Thyroid gland (tissue), 4 donors: Measurements from ENCODE around the gene PTPRT.

Experiments used
- CTCF ChIP-seq, 6 experiments: fragments of 200-600 bp in 3 of 6; fragments of 450-650 bp in 3 of 6; sonication (generic) in 3 of 6; IDR thresholded peaks; one replicate each; pipeline ENCODE4 v1.5.1; 2016 to 2019; ENCODE audit warnings: antibody characterized with exemption in 6 of 6, mild to moderate bottlenecking in 2 of 6, inconsistent platforms in 1 of 6, moderate library complexity in 1 of 6
- POLR2A ChIP-seq, 2 donors: fragments of 450-650 bp; IDR thresholded peaks; one replicate each; pipeline ENCODE4 v1.6.1; 2017; ENCODE audit warnings: antibody characterized with exemption in 2 of 2, mild to moderate bottlenecking in 2 of 2, moderate library complexity in 1 of 2

GRCh38 chr20:42429761-42430458 is 759.8 kb downstream of the PTPRT start:
- TF ChIP-seq CTCF (IDR thresholded peaks at IDR 0.05) (no peak), POLR2A (IDR thresholded peaks at IDR 0.05) (no peak)
